Neuronal stem cell (in vitro differentiated cells): ENCODE measurements around the gene PRPF18.

Source experiments
- DNase-seq: peaks from one replicate; pipeline ENCODE4 v3.0.0-alpha.2; 2013; ENCODE audit warnings: low spot score
- H2AFZ ChIP-seq: one replicate; pipeline ENCODE4 v1.6.1; 2013; ENCODE audit warnings: mild to moderate bottlenecking, low read length, inconsistent platforms
- H2AK5ac ChIP-seq: 2 replicates; pipeline ENCODE4 v1.6.1; 2013; ENCODE audit warnings: low read depth, mild to moderate bottlenecking, inconsistent platforms, low read length, moderate library complexity, mixed read lengths
- H2BK120ac ChIP-seq: 2 replicates; pipeline ENCODE4 v1.6.1; 2013; ENCODE audit warnings: low read depth, mild to moderate bottlenecking, inconsistent platforms, low read length, moderate library complexity, mixed read lengths
- H2BK12ac ChIP-seq: one replicate; pipeline ENCODE4 v1.6.1; 2013; ENCODE audit warnings: low read length, inconsistent platforms
- H2BK15ac ChIP-seq: 2 replicates; pipeline ENCODE4 v1.6.1; 2013; ENCODE audit warnings: mild to moderate bottlenecking, low read length, inconsistent platforms, mixed read lengths
- H2BK5ac ChIP-seq: one replicate; pipeline ENCODE4 v1.6.1; 2013; ENCODE audit warnings: inconsistent platforms, mild to moderate bottlenecking, low read length, moderate library complexity
- H3K14ac ChIP-seq: one replicate; pipeline ENCODE4 v1.6.1; 2013; ENCODE audit warnings: low read length, inconsistent platforms
- H3K18ac ChIP-seq: 2 replicates; pipeline ENCODE4 v1.6.1; 2013; ENCODE audit warnings: low read length, inconsistent platforms
- H3K23ac ChIP-seq: 2 replicates; pipeline ENCODE4 v1.6.1; 2013; ENCODE audit warnings: low read depth, mild to moderate bottlenecking, mixed read lengths, low read length, inconsistent platforms; ENCODE audit not compliant: poor library complexity
- H3K27ac ChIP-seq: replicated peaks from 3 replicates; pipeline ENCODE4 v1.5.1; 2013; ENCODE audit warnings: low read length, inconsistent platforms
- H3K27me3 ChIP-seq, 3 experiments: 2 replicates each; pipeline ENCODE4 v1.6.1; 2013; ENCODE audit warnings: low read length in 3 of 3, mild to moderate bottlenecking in 2 of 3, inconsistent platforms in 1 of 3, low read depth in 1 of 3, mixed read lengths in 1 of 3, moderate library complexity in 1 of 3; ENCODE audit not compliant: control insufficient read depth in 3 of 3, insufficient read depth in 3 of 3
- H3K36me3 ChIP-seq, 2 donors: replicated peaks in 1 of 2; 2 replicates each; pipeline ENCODE4 v1.6.1; 2013; ENCODE audit warnings: low read length in 2 of 2; ENCODE audit not compliant: control insufficient read depth in 2 of 2, insufficient read depth in 2 of 2
- H3K4ac ChIP-seq: 2 replicates; pipeline ENCODE4 v1.6.1; 2013; ENCODE audit warnings: inconsistent platforms, mild to moderate bottlenecking, low read length, moderate library complexity
- H3K4me1 ChIP-seq, 2 donors: 1 replicate in 1 of 2; 2 replicates in 1 of 2; pipeline ENCODE4 v1.6.1; 2013; ENCODE audit warnings: low read length in 2 of 2, low read depth in 1 of 2; ENCODE audit not compliant: control insufficient read depth in 2 of 2, insufficient read depth in 1 of 2
- H3K4me2 ChIP-seq: one replicate; pipeline ENCODE4 v1.6.1; 2013; ENCODE audit warnings: mild to moderate bottlenecking, low read length, inconsistent platforms; ENCODE audit not compliant: insufficient read depth, poor library complexity, severe bottlenecking
- H3K4me3 ChIP-seq, 2 donors: 2 replicates each; pipeline ENCODE4 v1.5.1; 2013; ENCODE audit warnings: low read length in 2 of 2, mild to moderate bottlenecking in 2 of 2, inconsistent platforms in 1 of 2, moderate library complexity in 1 of 2
- H3K79me1 ChIP-seq: one replicate; pipeline ENCODE4 v1.6.1; 2013; ENCODE audit warnings: low read depth, mild to moderate bottlenecking, inconsistent platforms, low read length, moderate library complexity
- H3K9ac ChIP-seq: one replicate; pipeline ENCODE4 v1.6.1; 2013; ENCODE audit warnings: mild to moderate bottlenecking, low read depth, low read length, inconsistent platforms; ENCODE audit not compliant: poor library complexity
- H3K9me3 ChIP-seq, 2 donors: replicated peaks in 1 of 2; 2 replicates each; pipeline versions ENCODE3 to v1.6.1; 2013; ENCODE audit warnings: low read length in 2 of 2, mild to moderate bottlenecking in 2 of 2, inconsistent platforms in 1 of 2, low read depth in 1 of 2, mixed read lengths in 1 of 2, moderate library complexity in 1 of 2; ENCODE audit not compliant: control insufficient read depth in 2 of 2, insufficient read depth in 1 of 2
- H4K8ac ChIP-seq: one replicate; pipeline ENCODE4 v1.6.1; 2013; ENCODE audit warnings: low read depth, mild to moderate bottlenecking, inconsistent platforms, low read length, moderate library complexity
- H4K91ac ChIP-seq: one replicate; pipeline ENCODE4 v1.6.1; 2013; ENCODE audit warnings: low read length, low read depth, mild to moderate bottlenecking, inconsistent platforms; ENCODE audit not compliant: poor library complexity
- WGBS, 2 donors: extraction: QIAGEN DNeasy Blood & Tissue Kit; methylation state at CpG; one replicate each; pipeline ENCODE4 v1.1.7; 2013; ENCODE audit warnings: missing lambda C conversion rate in 2 of 2, mixed read lengths in 1 of 2; ENCODE audit not compliant: insufficient read length in 2 of 2, insufficient replicate concordance in 1 of 2; ENCODE audit errors: extremely low coverage in 2 of 2; 5-methylcytosine and 5-hydroxymethylcytosine counted together

Gene PRPF18

DNA sequence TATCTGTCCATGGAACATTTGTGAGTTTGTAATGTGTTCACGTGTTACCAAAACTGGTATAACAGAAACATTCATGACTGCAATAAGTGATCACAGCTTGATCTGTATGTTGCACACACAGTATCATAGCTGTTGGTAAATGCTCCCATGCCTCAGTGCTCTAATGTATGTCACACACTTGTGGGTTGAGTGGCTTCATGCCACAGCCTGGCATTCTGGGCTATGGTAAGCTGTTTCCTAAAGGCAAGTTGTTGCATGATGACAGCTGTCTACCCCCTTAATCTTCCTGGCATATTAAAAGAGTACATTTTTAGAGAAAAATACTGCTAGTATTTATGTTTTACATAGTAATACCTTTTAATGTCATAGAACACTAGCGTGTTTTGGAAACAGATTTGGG is 35.2 kb downstream of the PRPF18 start:
- H2BK15ac ChIP-seq, result no peak overlapping the region
- H3K9me3 ChIP-seq, result no peaks in the 10 kb centered on the region
- H3K18ac ChIP-seq, result no peak overlapping the region
- H3K23ac ChIP-seq, result no peak overlapping the region
- no peak for DNase-seq
- H3K4me3 ChIP-seq, result no peak overlapping the region
- H3K4me2 ChIP-seq, result no peak overlapping the region
- H3K27me3 ChIP-seq, result no peaks in the 10 kb centered on the region
- H4K8ac ChIP-seq, result no peak overlapping the region
- peaks cover 2 to 30% of the 10 kb centered on the region in 2 donors for H3K36me3 ChIP-seq
- H2BK5ac ChIP-seq, result no peak overlapping the region
- no peak overlapping the region for H3K9ac ChIP-seq
- H2BK12ac ChIP-seq, result no peak overlapping the region
- no peak overlapping the region for H2BK120ac ChIP-seq
- no peaks in the 10 kb centered on the region for H3K79me1 ChIP-seq
- H3K4me1 ChIP-seq, result no peaks in the 10 kb centered on the region
- H2AFZ ChIP-seq, result no peak overlapping the region
- H2AK5ac ChIP-seq, result no peak overlapping the region
- no peak overlapping the region for H3K4ac ChIP-seq
- no peak overlapping the region for H3K27ac ChIP-seq
- H4K91ac ChIP-seq, result no peak overlapping the region
- no CpG with 5 or more reads among the region's 2 CpGs for WGBS, 2 donors
- no peak overlapping the region for H3K14ac ChIP-seq

DNA sequence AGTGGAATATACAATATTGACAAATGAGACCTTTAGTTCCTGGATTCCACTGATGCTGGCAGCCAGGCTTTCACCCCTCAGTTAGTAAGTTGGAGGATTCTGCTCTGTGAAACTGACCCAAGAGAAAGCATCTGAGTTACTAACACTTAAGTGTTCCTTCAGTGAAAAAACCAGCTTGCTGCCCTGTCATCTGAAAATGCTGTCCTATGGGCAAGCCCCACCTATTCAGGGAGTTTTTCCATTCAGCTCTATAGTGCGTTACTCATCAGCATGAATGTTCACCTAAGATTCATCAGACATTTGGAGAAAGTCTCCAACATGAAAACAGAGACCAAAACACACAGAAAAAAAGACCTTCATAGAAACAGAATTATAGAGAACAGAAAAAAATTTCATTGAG is 37.9 kb downstream of the PRPF18 start:
- Histone ChIP-seq H3K14ac (no peak overlapping the region), H4K91ac (no peak overlapping the region), H2AFZ (no peak overlapping the region), H3K4me1 (peaks cover 7 to 11% of the 10 kb centered on the region in 2 donors), H2BK5ac (no peak overlapping the region), H3K18ac (no peak overlapping the region), H3K9ac (no peak overlapping the region), H2BK120ac (no peak overlapping the region), H2AK5ac (no peak overlapping the region), H3K36me3 (peaks cover 0 to 6% of the 10 kb centered on the region in 2 donors), H3K4ac (no peak overlapping the region), H3K79me1 (no peaks in the 10 kb centered on the region), H3K4me3 (no peak overlapping the region), H2BK15ac (no peak overlapping the region), H3K27me3 (no peaks in the 10 kb centered on the region), H2BK12ac (no peak overlapping the region), H4K8ac (no peak overlapping the region), H3K4me2 (no peak overlapping the region), H3K27ac (no peak overlapping the region), H3K23ac (no peak overlapping the region), H3K9me3 (no peaks in the 10 kb centered on the region)
- no CpG with 5 or more reads among the region's 1 CpG for WGBS, 2 donors
- DNase-seq, result no peak

DNA sequence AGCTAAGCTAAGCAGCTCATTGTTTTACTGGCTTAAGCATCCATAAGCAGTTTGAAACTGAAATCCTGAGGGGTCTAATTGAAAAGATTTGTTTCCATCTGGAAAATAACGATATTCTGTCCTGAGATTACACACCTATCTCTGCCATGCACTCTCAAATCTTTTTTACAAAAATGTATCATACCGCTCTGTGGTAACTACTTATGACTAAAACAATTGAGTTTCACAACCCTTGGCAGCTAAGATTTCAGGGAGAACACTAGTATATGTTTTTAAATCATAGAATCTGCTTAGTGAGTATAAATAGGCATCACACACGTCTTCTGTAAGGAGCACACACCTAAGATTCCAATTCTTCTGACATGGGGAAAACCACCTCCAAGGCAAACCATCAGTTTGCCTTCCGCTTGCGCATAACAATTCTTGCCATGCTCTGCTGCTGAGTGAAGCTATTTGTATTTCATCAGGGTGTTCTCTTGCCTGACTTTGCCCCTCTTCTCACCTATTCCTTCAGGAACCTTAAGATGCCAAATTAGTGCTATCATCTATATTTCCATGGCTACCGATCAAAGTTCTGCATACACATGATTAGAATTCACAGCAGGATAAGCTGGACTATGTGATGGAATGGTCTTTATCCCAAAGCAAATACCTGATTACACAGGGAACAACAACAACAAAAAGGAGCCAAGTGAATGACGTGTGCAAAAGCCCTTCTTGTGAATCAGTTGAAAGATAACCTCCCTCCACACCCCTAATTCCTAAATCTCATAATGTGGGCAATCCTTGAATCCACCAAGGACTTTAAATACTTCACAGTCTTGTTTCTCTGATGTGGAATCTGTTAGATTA is 40.9 kb downstream of the PRPF18 start:
- Histone ChIP-seq H3K27ac (no peak overlapping the region), H3K27me3 (no peaks in the 10 kb centered on the region), H3K36me3 (peaks cover 2 to 8% of the 10 kb centered on the region in 2 donors), H2BK12ac (no peak overlapping the region), H4K91ac (no peak overlapping the region), H3K4me1 (peaks cover 7 to 14% of the 10 kb centered on the region in 2 donors), H3K9me3 (no peaks in the 10 kb centered on the region), H2AFZ (no peak overlapping the region), H3K14ac (no peak overlapping the region), H2BK5ac (no peak overlapping the region), H3K4ac (no peak overlapping the region), H2AK5ac (no peak overlapping the region), H4K8ac (no peak overlapping the region), H3K4me2 (no peak overlapping the region), H3K9ac (no peak overlapping the region), H2BK120ac (no peak overlapping the region), H3K4me3 (no peak overlapping the region), H3K18ac (no peak overlapping the region), H3K23ac (no peak overlapping the region), H3K79me1 (no peaks in the 10 kb centered on the region), H2BK15ac (no peak overlapping the region)
- no peak for DNase-seq
- no CpG with 5 or more reads among the region's 7 CpGs for WGBS, 2 donors

DNA sequence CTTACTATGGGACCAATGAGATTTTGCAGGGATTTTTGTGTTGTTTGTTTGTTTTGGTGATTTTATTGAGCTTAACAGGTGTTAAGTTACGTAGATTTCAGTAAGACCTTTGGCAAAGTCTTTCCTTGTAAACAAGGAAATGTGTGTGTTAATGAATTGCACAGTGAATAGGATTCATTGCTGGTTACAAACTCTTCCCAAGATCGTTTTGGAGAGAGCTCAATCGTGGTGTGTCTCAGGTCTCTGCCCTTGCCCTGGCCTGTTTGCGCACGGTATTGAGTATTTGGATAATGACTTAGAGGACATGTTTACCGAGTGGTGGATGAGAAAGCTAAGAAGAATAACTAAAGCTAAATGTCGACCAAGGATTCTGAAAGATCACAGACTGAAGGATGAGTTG is 41.9 kb downstream of the PRPF18 start:
- Histone ChIP-seq H3K4me3 (no peak overlapping the region), H2BK12ac (no peak overlapping the region), H3K4me2 (no peak overlapping the region), H3K23ac (no peak overlapping the region), H2BK120ac (no peak overlapping the region), H4K91ac (no peak overlapping the region), H3K36me3 (peaks cover 2 to 8% of the 10 kb centered on the region in 2 donors), H4K8ac (no peak overlapping the region), H3K4me1 (peaks cover 12 to 21% of the 10 kb centered on the region in 2 donors), H3K14ac (no peak overlapping the region), H3K9ac (no peak overlapping the region), H2BK15ac (no peak overlapping the region), H3K79me1 (no peaks in the 10 kb centered on the region), H2BK5ac (no peak overlapping the region), H3K18ac (no peak overlapping the region), H2AFZ (no peak overlapping the region), H2AK5ac (no peak overlapping the region), H3K9me3 (no peaks in the 10 kb centered on the region), H3K27ac (no peak overlapping the region), H3K4ac (no peak overlapping the region), H3K27me3 (no peaks in the 10 kb centered on the region)
- no CpG with 5 or more reads among the region's 7 CpGs for WGBS, 2 donors
- DNase-seq, result no peak
